Measurements from ENCODE around the gene UPF1. TPM values are rescaled to one million over a fixed set of nuclear protein-coding genes. Genes with fewer than 3 reads are reported as not detected.

The UPF1 gene
- total RNA-seq, 4 donors from 2014 or later, result 84.2 to 153 (median 91.9) TPM

DNA sequence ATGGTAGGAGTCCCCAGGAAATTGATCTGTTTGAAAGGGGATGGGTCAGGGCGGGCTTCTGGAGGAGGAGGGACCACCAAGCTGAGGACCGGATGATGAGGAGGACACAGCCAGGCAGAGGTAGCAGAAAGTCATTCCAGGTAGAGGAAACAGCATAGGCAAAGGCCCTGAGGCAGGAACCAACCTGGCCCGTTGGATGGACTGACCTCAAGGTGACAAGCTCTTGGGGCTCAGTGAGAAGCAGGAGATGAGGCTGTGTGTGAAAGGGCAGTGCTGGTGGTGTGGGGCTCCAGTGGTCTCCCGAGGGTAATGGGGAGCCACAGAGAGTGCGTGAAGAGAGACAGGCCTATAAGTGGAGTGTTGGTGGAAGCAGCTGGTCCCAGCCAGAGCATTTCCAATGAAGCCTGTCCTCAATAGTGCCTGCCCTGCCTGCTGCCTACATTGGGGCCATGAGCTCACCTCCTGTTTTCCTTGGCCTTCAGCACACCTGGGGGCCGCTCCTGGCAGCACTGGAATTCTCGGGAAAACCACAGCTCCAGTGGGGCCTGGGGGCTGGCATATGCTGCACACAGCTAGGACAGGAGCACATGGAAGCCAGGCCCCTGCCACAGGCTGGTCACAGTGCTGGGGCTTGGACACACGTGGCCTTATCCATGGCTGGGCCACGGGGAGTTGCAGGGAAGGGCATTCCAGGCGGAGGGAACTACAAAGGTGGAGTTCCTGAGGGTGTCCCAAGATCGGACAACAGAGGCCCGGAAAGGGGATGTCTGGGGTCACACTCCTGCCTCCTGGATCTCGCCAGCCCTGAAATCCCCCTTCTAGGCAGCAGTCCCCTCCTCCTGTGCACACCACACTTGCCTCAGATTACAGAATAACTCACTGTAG, 38.4 kb upstream of the UPF1 start:
- TF ChIP-seq POLR2A (IDR thresholded peaks at IDR 0.05) (no peak), EP300 (IDR thresholded peaks at IDR 0.05; ENCODE audit: low read depth) (no peak), POLR2AphosphoS5 (IDR thresholded peaks at IDR 0.05) (no peak)
- TF ChIP-seq, protein P1, sequence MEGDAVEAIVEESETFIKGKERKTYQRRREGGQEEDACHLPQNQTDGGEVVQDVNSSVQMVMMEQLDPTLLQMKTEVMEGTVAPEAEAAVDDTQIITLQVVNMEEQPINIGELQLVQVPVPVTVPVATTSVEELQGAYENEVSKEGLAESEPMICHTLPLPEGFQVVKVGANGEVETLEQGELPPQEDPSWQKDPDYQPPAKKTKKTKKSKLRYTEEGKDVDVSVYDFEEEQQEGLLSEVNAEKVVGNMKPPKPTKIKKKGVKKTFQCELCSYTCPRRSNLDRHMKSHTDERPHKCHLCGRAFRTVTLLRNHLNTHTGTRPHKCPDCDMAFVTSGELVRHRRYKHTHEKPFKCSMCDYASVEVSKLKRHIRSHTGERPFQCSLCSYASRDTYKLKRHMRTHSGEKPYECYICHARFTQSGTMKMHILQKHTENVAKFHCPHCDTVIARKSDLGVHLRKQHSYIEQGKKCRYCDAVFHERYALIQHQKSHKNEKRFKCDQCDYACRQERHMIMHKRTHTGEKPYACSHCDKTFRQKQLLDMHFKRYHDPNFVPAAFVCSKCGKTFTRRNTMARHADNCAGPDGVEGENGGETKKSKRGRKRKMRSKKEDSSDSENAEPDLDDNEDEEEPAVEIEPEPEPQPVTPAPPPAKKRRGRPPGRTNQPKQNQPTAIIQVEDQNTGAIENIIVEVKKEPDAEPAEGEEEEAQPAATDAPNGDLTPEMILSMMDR (IDR thresholded peaks at IDR 0.05), result no peak
- no peaks in the 10 kb centered on the region for H3K36me3 ChIP-seq
- peaks cover 13 to 27% (median 19%) of the 10 kb centered on the region in 4 donors for H3K4me1 ChIP-seq
- no peaks in the 10 kb centered on the region for H3K9me3 ChIP-seq
- no peak overlapping the region for H3K4me3 ChIP-seq
- peaks cover 97% of the 10 kb centered on the region for H3K27me3 ChIP-seq
- intact Hi-C loops (cut with DNase I; ENCODE audit: low total_unique reads) (no loop called here), in situ Hi-C loops (cut with MboI; ENCODE audit: low pct_ligation_motif_present in 1 of 4, low pct_unique_long_range_greater_than_20kb in 1 of 4, low sequenced_read_pairs in 3 of 4) (no loop called here)
- H3K27ac ChIP-seq, result no peak overlapping the region
- DNase-seq, result no peak
- 72% methylated on average over 13 of the region's 13 CpGs; no CpG with 5 or more reads in 1 of the 2 donors for WGBS, 2 donors (ENCODE audit: low coverage in 1 of 2)

DNA sequence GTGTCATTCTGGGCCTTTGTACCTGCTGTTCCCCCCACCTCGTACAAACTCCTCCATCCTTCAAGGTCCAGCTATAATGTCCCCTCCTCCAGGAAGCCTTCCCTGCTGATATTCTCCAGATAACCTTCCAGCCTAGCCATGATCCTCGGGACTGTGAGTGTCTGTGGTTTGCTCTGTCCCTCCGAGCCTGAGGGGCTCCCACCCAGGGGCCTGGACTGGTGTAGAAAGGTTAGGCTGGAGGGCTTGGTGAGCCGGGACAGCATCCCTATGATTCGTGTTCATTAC, 37.8 kb upstream of the UPF1 start:
- Histone ChIP-seq H3K27me3 (peaks cover 97% of the 10 kb centered on the region), H3K9me3 (no peaks in the 10 kb centered on the region), H3K27ac (no peak overlapping the region), H3K4me1 (peaks cover 10 to 25% (median 21%) of the 10 kb centered on the region in 4 donors), H3K4me3 (no peak overlapping the region), H3K36me3 (no peaks in the 10 kb centered on the region)
- TF ChIP-seq EP300 (IDR thresholded peaks at IDR 0.05; ENCODE audit: low read depth) (no peak), POLR2A (IDR thresholded peaks at IDR 0.05) (no peak), POLR2AphosphoS5 (IDR thresholded peaks at IDR 0.05) (no peak)
- no peak for DNase-seq
- in situ Hi-C loops (cut with MboI; ENCODE audit: low pct_ligation_motif_present in 1 of 4, low pct_unique_long_range_greater_than_20kb in 1 of 4, low sequenced_read_pairs in 3 of 4), result no loop called here
- WGBS, 2 donors (ENCODE audit: low coverage in 1 of 2), result 47 to 54% methylated on average over 2 to 5 of the region's 5 CpGs
- intact Hi-C loops (cut with DNase I; ENCODE audit: low total_unique reads), result no loop called here

DNA sequence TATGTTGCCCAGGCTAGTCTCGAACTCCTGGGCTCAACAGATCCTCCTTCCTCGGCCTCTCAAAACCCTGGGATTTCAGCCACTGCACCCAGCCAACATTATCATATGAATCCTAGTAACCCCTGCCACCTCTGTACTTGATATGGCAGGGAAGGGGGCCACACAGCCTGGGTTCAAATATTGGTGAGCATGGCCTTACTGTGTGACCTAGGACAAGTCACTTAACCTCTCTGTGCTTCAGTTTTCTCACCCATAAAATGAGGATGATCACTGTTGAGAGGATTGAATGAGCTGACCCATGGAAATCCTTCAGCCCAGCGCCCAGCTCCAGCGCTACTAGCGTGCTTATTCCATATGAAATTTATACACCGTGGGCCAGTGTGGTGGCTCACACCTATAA, 37.1 kb upstream of the UPF1 start:
- H3K27ac ChIP-seq, result no peak overlapping the region
- DNase-seq, result no peak
- 60 to 85% methylated on average over 1 to 6 of the region's 6 CpGs for WGBS, 2 donors (ENCODE audit: low coverage in 1 of 2)
- intact Hi-C loops (cut with DNase I; ENCODE audit: low total_unique reads), result no loop called here
- no peak overlapping the region for H3K4me3 ChIP-seq
- peaks cover 8 to 19% (median 17%) of the 10 kb centered on the region in 4 donors for H3K4me1 ChIP-seq
- in situ Hi-C loops (cut with MboI; ENCODE audit: low pct_ligation_motif_present in 1 of 4, low pct_unique_long_range_greater_than_20kb in 1 of 4, low sequenced_read_pairs in 3 of 4), result no loop called here
- peaks cover 91% of the 10 kb centered on the region for H3K27me3 ChIP-seq
- TF ChIP-seq POLR2AphosphoS5 (IDR thresholded peaks at IDR 0.05) (no peak), POLR2A (IDR thresholded peaks at IDR 0.05) (no peak), EP300 (IDR thresholded peaks at IDR 0.05; ENCODE audit: low read depth) (no peak)
- TF ChIP-seq, protein P1 (IDR thresholded peaks at IDR 0.05), result no peak
- no peaks in the 10 kb centered on the region for H3K9me3 ChIP-seq
- H3K36me3 ChIP-seq, result no peaks in the 10 kb centered on the region

DNA sequence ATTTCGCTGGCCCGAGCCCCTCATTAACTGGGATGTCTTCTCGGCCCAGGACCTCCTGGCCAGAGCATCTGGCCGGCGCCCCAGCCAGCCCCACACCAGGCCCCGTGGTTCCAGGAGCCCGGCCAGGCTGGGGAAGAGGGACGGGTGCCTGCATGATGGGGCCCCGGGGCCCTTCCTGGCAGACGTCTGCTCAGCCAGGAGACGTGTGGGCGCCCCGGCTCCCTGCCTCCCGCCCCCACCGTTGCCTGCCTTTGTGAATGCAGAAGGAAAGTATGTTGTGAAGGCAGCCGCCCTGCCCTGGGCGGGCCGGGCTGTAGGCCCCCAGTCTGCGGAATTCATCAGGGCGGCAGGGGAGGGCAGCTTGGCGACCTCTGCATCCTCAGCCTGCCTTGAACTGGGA, 36.2 kb upstream of the UPF1 start:
- Histone ChIP-seq H3K27me3 (peaks cover 83% of the 10 kb centered on the region), H3K9me3 (no peaks in the 10 kb centered on the region), H3K36me3 (no peaks in the 10 kb centered on the region), H3K4me1 (peaks cover 5 to 10% (median 9%) of the 10 kb centered on the region in 4 donors), H3K4me3 (no peak overlapping the region), H3K27ac (no peak overlapping the region)
- TF ChIP-seq POLR2AphosphoS5 (IDR thresholded peaks at IDR 0.05) (no peak), EP300 (IDR thresholded peaks at IDR 0.05; ENCODE audit: low read depth) (no peak), POLR2A (IDR thresholded peaks at IDR 0.05) (no peak)
- TF ChIP-seq, protein P1 (IDR thresholded peaks at IDR 0.05), result no peak
- 17% methylated on average over 20 of the region's 21 CpGs; no CpG with 5 or more reads in 1 of the 2 donors for WGBS, 2 donors (ENCODE audit: low coverage in 1 of 2)
- intact Hi-C loops (cut with DNase I; ENCODE audit: low total_unique reads), result no loop called here
- DNase-seq, result no peak
- in situ Hi-C loops (cut with MboI; ENCODE audit: low pct_ligation_motif_present in 1 of 4, low pct_unique_long_range_greater_than_20kb in 1 of 4, low sequenced_read_pairs in 3 of 4), result no loop called here

Measured in transverse colon (tissue), 4 donors.